H4 (cell line): ENCODE measurements around the gene KRT6C. TPM values are rescaled to one million over a fixed set of nuclear protein-coding genes. Genes with fewer than 3 reads are reported as not detected.
"Not testable (repeated sequence)": the region's sequence is repeated elsewhere in the genome, so short reads cannot be mapped to it uniquely, and the experiment has no call there.

Experiments
- DNase-seq: peaks from one replicate; pipeline ENCODE4 v3.0.0-alpha.2; 2015; ENCODE audit warnings: low spot score
- total RNA-seq: library from RNA; depleted of rRNA; stranded (reverse); fragments of >200 nt; shearing (Covaris generic); gene quantifications from 2 replicates; pipeline ENCODE4 v1.2.3, GENCODE V29; 2014

The KRT6C gene
- total RNA-seq, 1 experiment from 2014 or later, result not detected

DNA sequence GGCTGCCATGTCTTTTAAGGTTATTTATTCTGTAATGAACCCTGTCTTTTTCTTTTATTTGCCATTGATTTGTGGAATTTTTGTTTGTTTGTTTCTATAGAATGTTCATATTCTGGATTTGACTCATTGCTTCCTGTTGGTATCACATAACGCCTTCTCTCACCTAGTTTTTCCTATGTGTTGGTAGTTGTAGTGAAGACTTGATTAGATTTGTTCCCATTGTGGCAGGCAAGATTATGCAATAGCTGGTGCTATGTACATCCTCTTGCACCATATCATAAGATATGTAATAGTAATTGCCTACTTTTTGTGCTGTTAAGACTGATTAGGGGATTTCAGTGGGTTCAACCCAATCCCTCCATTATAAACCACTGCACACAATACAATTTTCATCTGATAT, 17.8 kb downstream of the KRT6C start:
- DNase-seq, result no peak

- DNase-seq, result peak; percentile 36
Measured at GRCh38 chr12:52454411-52455201, 19.0 kb downstream of the KRT6C start.

- no peak for DNase-seq
Measured at GRCh38 chr12:52452101-52452500, 21.5 kb downstream of the KRT6C start, which contains the start of gene KRT6B. Gene KRT6B, minus strand, starts transcription at chr12:52452146. Its CDS starts 68 bp downstream, at chr12:52452078.

DNA sequence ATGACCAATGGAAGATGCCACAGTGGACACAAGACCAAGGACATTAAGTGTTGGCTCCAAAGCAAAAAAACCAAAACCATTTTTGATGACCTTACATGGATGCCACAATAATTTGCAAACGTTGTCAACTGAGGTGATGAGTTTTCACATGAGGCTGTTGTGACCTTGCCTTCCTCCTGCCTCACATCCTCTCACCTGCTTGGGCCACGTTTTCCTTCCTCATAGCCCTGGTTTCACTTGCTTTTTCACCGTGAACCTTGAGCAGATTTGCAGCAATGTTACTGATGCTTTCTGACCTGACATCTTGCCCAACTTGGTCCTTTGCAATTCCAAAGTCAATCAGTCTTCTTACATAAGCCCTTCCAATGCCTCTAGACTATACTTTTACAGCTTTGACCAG, 25.4 kb downstream of the KRT6C start:
- DNase-seq, result no peak

GRCh38 chr12:52447196-52447595, 26.4 kb downstream of the KRT6C start:
- DNase-seq, result not testable (repeated sequence)

- DNase-seq, result no peak
Measured at GRCh38 chr12:52446367-52447045, 27.1 kb downstream of the KRT6C start.

GRCh38 chr12:52445876-52446275, 27.7 kb downstream of the KRT6C start:
- DNase-seq, result no peak

DNA sequence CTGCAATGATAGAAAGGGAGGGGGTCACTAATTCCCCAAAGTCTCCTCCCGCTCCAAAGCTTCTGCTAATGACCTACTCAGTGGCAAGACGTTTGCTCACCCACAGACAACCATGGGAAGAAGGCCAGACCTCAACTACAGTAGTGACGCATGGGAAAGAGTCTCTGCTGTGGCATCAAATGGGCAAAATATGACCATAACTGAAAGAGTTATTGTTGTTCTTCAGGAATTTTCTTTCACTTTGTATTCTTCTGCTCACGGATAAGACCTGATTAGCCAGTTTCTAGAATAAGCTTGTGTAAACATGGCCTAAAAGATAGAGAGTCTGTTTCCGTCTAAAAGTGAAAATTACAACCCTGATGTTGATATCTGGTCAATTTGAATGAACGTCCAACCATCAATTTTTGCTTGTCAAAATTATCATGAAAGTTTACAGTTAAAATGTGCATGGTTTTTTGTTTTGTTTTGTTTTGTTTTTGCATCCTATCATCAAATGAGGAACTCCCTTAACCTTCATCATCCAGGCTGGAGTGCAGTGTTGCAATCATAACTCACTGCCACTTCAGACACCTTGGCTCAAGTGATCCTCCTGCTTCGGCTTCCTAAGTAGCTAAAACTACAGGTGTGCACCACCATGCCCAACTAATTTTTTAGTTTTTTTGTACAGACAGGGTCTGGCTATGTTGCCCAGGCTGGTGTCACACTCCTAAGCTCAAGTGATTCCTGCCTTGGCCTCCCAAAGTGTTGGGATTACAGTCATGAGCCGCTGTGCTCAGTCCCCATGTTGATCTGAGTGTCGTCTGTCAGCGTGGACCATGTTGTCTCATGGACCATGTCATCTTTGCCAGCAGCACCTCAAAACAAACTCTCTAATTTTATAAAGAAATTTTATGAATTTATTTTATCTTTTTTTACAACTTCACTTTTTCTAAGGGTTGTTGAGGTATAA, 28.7 kb downstream of the KRT6C start:
- no peak for DNase-seq

GRCh38 chr12:52443966-52444365, 29.6 kb downstream of the KRT6C start:
- DNase-seq, result no peak

DNA sequence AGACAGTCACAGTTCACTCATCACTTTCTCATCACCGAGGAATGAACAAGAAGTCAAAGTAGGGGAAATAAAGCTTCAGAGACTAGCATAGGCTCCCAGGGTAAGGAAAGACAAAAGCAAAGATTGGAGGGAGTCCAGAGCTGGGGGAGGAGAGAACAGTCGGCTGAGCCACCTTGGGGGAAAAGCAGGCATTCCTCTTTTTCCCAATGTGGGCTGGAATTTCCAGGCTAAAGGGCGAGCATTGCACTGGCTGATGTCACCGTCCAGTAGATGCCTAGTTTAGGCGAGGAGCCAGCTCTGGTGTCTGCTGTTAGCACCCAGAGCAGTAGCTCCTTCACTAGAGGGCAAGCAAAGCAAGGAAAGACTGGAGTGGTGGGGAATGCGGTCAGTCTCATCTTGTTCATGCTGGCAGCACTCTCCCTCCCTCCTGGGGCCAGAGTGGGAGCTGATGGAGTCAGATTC, 31.0 kb downstream of the KRT6C start:
- peak; percentile 86 for DNase-seq

DNA sequence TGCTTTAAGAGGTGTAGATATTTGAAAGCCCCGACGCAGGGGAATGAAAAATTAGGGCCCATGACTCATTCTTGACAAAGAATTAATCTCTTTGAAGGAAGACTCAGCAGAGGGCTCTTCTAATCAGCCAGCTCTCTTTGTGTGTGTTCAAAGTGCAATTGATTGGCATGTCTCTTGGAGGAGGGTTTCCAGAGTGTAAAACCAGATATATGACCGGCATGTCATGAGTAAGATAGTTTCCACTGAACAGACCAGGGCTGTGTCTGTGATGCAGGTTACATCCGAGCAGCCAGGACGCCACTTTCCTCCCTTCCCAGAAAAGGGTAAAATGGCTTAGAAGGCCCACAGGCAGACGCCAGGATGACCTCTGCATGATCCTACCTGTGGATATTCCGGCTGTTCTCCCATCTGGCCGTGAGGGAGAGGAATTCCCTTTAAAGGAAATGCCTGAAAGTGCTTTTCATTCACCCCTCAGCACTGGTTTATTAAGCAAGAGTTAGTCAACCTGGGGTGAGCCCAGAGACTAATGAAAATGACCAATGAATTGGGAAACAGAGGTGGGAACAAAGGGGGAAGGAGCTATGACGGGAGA, 32.2 kb downstream of the KRT6C start:
- DNase-seq, result no peak

DNA sequence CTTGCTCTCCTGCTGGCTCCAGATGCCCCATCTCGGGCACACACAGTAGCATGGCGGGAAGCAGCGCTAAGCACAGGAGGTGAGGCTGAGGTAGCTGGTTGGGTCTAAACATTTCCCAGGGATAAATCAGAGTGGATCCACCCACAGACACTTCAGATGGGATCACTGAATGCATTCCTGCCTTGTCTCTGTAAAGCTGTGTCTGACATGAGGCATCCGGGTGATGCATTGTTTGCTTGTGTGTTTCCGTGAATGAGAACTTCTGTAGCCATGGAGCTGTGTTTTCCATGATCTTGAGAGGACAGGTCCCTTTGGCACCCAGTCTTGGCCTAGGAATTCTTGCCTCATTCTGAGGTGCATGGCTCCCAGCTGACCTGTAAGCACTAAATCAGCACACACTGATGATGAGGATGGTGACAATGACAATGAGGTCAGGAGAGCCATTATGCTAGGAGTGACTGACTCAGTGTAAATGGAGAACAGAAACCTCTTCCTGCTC, 32.7 kb downstream of the KRT6C start:
- DNase-seq, result no peak

GRCh38 chr12:52439845-52440244, 33.8 kb downstream of the KRT6C start:
- DNase-seq, result no peak

DNA sequence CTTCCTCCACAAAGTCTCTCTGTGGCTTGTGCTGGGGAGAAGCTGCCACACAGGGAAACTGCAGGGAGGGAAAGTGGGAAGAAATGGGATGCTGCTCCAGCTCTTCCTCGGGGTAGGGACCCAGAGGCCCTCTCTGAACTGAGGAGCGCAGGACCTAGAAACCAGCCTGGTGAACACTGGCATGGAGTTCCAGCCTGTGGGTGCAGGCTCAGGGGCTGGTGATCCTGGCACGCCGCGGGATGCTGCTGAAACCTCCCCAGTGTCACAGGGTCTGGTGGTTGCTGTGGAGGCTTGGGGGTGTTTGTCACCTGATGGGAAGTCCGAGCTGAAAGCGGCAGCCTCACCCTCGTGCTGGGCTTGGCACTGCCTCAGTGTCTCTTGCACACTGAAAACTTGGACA, 34.2 kb downstream of the KRT6C start:
- DNase-seq, result no peak

- DNase-seq, result no peak
Measured at GRCh38 chr12:52438305-52439301, 35.0 kb downstream of the KRT6C start.

GRCh38 chr12:52437508-52437907, 36.1 kb downstream of the KRT6C start:
- no peak for DNase-seq

DNA sequence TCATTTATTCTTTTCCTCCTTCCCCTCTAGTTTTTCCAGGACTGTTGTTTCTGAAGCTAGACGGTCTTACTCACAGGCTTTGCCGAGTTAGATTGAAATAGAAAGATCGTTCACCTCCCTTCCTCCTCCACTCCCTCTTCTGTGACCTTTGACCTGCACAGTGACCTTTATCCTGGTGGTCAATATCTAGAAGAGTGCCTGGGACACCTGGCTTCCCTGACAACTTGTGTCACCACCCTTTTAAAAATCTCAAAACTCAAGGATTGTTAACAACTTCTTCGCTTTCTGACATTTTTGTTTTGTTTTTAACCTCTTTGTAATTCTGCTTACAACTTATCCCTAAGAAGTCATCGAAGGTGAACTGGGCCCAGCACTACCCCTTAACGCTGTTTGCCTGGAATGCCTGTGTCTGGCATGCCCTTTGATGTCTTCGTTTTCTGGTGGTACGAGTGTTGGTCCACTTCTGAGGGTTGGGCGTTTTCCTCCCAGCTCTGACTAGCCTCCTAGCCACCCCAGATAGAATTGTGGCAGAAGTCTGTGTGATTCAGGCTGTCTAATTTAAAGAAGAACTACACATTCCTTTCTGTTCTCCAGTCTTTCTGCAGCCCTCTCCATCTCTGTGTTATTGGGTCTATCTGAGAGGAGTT, 36.7 kb downstream of the KRT6C start:
- no peak for DNase-seq

DNA sequence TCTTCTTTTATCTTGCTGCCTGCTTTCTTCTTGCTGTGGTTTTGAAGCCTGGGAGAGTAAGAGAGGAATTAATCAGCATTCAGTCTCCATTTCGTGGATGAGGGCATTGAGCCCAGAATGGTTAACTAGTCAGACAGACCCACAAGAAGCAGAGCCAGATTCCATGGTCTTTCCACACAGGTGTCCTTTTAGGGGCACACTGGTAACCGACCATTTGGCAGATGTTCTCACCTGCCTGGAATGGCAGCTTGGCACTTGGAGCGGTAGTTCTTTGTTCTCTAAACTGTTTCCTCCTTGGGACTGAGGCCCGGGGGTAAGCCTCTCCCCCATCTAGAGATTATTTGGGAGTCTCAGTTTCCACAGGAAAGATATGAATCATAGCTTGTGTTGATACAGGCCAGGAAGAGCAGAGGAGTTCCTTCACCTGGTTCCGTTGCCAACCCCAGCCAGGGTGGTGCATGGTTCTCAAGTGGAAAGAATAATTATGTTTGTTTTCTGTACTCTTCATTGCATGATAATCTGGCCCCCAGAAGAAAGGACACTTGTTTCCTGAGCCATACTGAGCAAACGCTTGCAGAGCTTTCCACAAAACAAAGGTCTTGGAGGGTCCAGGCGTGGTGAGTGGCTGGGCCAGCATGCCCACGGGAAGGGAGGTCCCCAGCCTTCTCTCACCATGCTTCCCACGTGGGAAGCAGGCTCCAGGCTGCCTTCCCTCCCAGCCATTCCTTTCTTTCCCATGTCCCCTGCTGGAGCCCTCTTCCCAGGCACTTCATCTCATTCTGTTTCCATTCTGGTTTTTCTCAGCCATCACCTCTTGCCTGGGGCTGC, 37.4 kb downstream of the KRT6C start:
- no peak for DNase-seq

DNA sequence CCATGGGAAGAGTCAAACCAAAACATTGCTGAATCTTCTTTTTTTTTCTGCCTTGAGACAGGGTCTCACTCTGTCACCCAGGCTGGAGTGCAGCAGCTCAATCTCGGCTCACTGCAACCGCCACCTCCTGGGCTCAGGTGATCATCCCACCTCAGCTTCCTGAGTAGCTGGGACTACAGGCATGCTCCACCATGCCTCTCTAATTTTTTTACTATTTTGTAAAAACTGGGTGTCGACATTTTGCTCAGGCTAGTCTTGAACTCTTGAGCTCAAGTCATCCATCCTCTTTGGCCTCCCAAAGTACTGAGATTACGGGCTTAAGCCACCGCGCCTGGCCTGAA, 38.0 kb downstream of the KRT6C start:
- DNase-seq, result no peak
